Heart right ventricle (tissue), 16 donors: ENCODE results near the gene SEMA3A. TPM values are rescaled to one million over a fixed set of nuclear protein-coding genes. Genes with fewer than 3 reads are reported as not detected.
"Not testable (repeated sequence)": the region's sequence is repeated elsewhere in the genome, so short reads cannot be mapped to it uniquely, and the experiment has no call there.

Experiments
- ATAC-seq, 8 donors: fragments of 200-7000 bp; cut with Tn5 transposase; one replicate each; pipeline ENCODE4 v1.9.1; 2020; ENCODE audit warnings: mild to moderate bottlenecking in 8 of 8, moderate library complexity in 8 of 8, moderate number of reproducible peaks in 1 of 8
- DNase-seq, 2 donors: peaks; one replicate each; pipeline ENCODE4 v3.0.0-alpha.2; 2020
- H3K27ac ChIP-seq, 10 donors: fragments of 200-600 bp; sonication (generic) in 2 of 10; one replicate each; pipeline versions ENCODE4 v1.5.0 to v1.8.0; 2020 to 2022; ENCODE audit warnings: mild to moderate bottlenecking in 3 of 10
- H3K27me3 ChIP-seq, 7 donors: fragments of 200-600 bp; one replicate each; pipeline ENCODE4 v1.8.0; 2021 to 2022; ENCODE audit warnings: mild to moderate bottlenecking in 2 of 7
- H3K36me3 ChIP-seq, 9 donors: fragments of 200-600 bp; sonication (generic) in 1 of 9; one replicate each; pipeline versions ENCODE4 v1.5.0 to v1.8.0; 2020 to 2022; ENCODE audit warnings: mild to moderate bottlenecking in 2 of 9
- H3K4me1 ChIP-seq, 9 donors: fragments of 200-600 bp; sonication (generic) in 1 of 9; one replicate each; pipeline versions ENCODE4 v1.5.0 to v1.8.0; 2020 to 2022; ENCODE audit warnings: mild to moderate bottlenecking in 4 of 9
- H3K4me3 ChIP-seq, 10 donors: fragments of 200-600 bp; sonication (generic) in 2 of 10; one replicate each; pipeline versions ENCODE4 v1.5.0 to v1.8.0; 2020 to 2022; ENCODE audit warnings: mild to moderate bottlenecking in 7 of 10, moderate library complexity in 2 of 10
- H3K9me3 ChIP-seq, 11 donors: fragments of 200-600 bp in 10 of 11; sonication (generic) in 2 of 11; one replicate each; pipeline versions ENCODE4 v1.5.0 to v1.8.0; 2013 to 2022; ENCODE audit warnings: mild to moderate bottlenecking in 2 of 11, control low read depth in 1 of 11, moderate library complexity in 1 of 11
- WGBS, 2 donors: extraction: QIAGEN DNeasy Blood & Tissue Kit; methylation state at CpG; one replicate each; pipeline ENCODE4 v1.1.7; 2013; ENCODE audit warnings: inconsistent platforms in 1 of 2; 5-methylcytosine and 5-hydroxymethylcytosine counted together
- intact Hi-C, 10 donors: fragments of 100-400 bp; cut with DNase I; formaldehyde crosslinking; loops; one replicate each; pipeline versions ENCODE4 v1.11.1 to v1.14.2; 2022
- polyA plus RNA-seq, 2 donors: library from polyadenylated mRNA; stranded (reverse); fragments of 200-250 nt; gene quantifications; one replicate each; pipeline ENCODE4 v1.2.3, GENCODE V29; 2013
- total RNA-seq, 10 donors: library from RNA; stranded (reverse); fragmentation: NEBNext Ultra II Directional in 3 of 10; extraction: Animal tissue kit (Norgen Biotek cat#: 25700) in 3 of 10; gene quantifications; one replicate each; pipeline versions ENCODE4 v1.2.1 to v1.2.4, GENCODE V29; 2021 to 2023
- TF ChIP-seq, protein P1 (sequence below), 9 donors: fragments of 200-600 bp; sonication (generic) in 2 of 9; IDR thresholded peaks; one replicate each; pipeline versions ENCODE4 v1.5.0 to v1.8.0; 2021 to 2022; ENCODE audit warnings: antibody characterized with exemption in 9 of 9, mild to moderate bottlenecking in 5 of 9, moderate library complexity in 1 of 9
- donor health status: Arrhythmogenic right ventricular cardiomyopathy.
- donor health status: ischemic (EF 13 %, LVEDD 7.1; RV severe dilation, severe dysfunction).
- donor health status: healthy with polysubstance abuse.
- donor health status: DM: no; HTN: yes; CAD: no.
- donor health status: DM: no; HTN: no; CAD: no.
- donor health status: ischemic (EF 25% LVEDD 6.9; RV normal size, moderate dysfunction).
- donor health status: ischemic (EF 25% LVEDD 5.7; RV mildly dilated, moderate dysfunction).
- donor health status: healthy.
- donor health status: DM: yes; HTN: yes; CAD: no.
- donor health status: Ischemic cardiomyopathy.
- donor health status: ischemic (EF 35%, LVEDD 5.7; RV mildly dilated, moderate dysfunction).
- donor health status: nonischemic (EF 11% LVEDD 7.7; RV severe dilation, severe dysfunction).
- donor health status: DM: yes; HTN: yes; CAD: no.
- donor health status: PGD.
- donor health status: ischemic (EF 29% LVEDD 5.4; RV normal size, mild dysfunction).
- donor health status: nonischemic (EF 23%, LVEDD 6.1; RV moderate dilation, normal function).

SEMA3A gene
- total and polyA plus RNA-seq, 12 donors, result 0.19 to 5.3 (median 1.5) TPM

DNA sequence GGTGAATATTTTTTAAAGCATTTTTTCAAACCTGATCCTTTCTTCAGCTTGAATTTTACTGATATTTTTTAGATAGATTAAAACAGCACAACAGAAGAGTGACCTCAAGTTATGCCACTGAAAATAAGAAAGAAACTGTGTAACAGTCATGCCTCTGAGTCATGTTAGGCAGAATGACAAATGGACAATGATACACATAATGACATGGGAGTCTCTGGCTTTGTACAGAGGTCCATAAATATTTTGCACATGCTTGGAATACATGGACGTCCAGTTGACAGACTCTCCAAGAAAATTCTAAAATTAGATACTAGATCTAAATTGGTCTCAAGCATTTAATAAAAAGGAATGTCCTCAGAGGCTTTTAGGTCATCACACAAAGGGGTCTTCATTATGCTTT, 21.9 kb upstream of the SEMA3A start:
- no peak for ATAC-seq
- no peaks in the 10 kb centered on the region for H3K27me3 ChIP-seq
- intact Hi-C loops, result loop anchor here in 1 of 10 donors (10.0 kb wide), 1 partner anchor 58 kb away; no protein-coding TSS in a partner anchor
- TF ChIP-seq, protein P1, sequence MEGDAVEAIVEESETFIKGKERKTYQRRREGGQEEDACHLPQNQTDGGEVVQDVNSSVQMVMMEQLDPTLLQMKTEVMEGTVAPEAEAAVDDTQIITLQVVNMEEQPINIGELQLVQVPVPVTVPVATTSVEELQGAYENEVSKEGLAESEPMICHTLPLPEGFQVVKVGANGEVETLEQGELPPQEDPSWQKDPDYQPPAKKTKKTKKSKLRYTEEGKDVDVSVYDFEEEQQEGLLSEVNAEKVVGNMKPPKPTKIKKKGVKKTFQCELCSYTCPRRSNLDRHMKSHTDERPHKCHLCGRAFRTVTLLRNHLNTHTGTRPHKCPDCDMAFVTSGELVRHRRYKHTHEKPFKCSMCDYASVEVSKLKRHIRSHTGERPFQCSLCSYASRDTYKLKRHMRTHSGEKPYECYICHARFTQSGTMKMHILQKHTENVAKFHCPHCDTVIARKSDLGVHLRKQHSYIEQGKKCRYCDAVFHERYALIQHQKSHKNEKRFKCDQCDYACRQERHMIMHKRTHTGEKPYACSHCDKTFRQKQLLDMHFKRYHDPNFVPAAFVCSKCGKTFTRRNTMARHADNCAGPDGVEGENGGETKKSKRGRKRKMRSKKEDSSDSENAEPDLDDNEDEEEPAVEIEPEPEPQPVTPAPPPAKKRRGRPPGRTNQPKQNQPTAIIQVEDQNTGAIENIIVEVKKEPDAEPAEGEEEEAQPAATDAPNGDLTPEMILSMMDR (IDR thresholded peaks at IDR 0.05), result no peak
- WGBS, 2 donors, result 17 to 24% methylated on average over 1 of the region's 1 CpG
- no peak overlapping the region for H3K4me3 ChIP-seq
- H3K9me3 ChIP-seq, result peaks cover 0 to 5% (median 0%) of the 10 kb centered on the region in 11 donors
- peaks cover 0 to 7% (median 0%) of the 10 kb centered on the region in 9 donors for H3K4me1 ChIP-seq
- no peaks in the 10 kb centered on the region for H3K36me3 ChIP-seq
- H3K27ac ChIP-seq, result no peak overlapping the region
- no peak for DNase-seq

DNA sequence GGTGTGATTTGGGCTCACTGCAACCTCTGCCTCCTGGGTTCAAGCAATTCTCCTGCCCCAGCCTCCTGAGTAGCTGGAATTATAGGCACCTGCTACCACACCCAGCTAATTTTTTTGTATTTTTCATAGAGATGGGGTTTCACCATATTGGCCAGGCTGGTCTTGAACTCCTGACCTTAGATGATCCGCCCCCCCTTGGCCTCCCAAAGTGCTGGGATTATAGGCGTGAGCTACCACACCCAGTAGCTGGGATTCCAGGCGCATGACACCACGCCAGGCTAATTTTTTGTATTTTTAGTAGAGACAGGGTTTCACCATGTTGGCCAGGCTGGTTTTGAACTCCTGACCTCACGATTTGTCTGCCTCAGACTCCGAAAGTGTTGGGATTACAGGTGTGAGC, 20.2 kb upstream of the SEMA3A start:
- not testable (repeated sequence) for ATAC-seq, DNase-seq, H3K36me3 ChIP-seq, H3K4me1 ChIP-seq, H3K27me3 ChIP-seq, H3K9me3 ChIP-seq, H3K4me3 ChIP-seq, H3K27ac ChIP-seq
- WGBS, 2 donors, result 88 to 92% methylated on average over 6 of the region's 6 CpGs
- intact Hi-C loops, result loop anchor here in 1 of 10 donors (10.0 kb wide), 1 partner anchor 60 kb away; no protein-coding TSS in a partner anchor

- WGBS, 2 donors, result 94 to 95% methylated on average over 3 of the region's 3 CpGs
- H3K4me3 ChIP-seq, result no peak overlapping the region
- intact Hi-C loops, result loop anchor here in 1 of 10 donors (10.0 kb wide), 1 partner anchor 64 kb away; no protein-coding TSS in a partner anchor
- no peaks in the 10 kb centered on the region for H3K9me3 ChIP-seq
- ATAC-seq (no peak), DNase-seq (no peak)
- H3K27me3 ChIP-seq, result no peaks in the 10 kb centered on the region
- no peaks in the 10 kb centered on the region for H3K4me1 ChIP-seq
- TF ChIP-seq, protein P1 (IDR thresholded peaks at IDR 0.05), result no peak
- H3K27ac ChIP-seq, result no peak overlapping the region
- H3K36me3 ChIP-seq, result no peaks in the 10 kb centered on the region
Observed at GRCh38 chr7:84210301-84210700, 15.7 kb upstream of the SEMA3A start.

GRCh38 chr7:84209006-84209405, 14.4 kb upstream of the SEMA3A start:
- no peaks in the 10 kb centered on the region for H3K36me3 ChIP-seq
- TF ChIP-seq, protein P1 (IDR thresholded peaks at IDR 0.05), result no peak
- no peaks in the 10 kb centered on the region for H3K4me1 ChIP-seq
- no peak for DNase-seq
- no peaks in the 10 kb centered on the region for H3K9me3 ChIP-seq
- 72 to 90% methylated on average over 1 of the region's 1 CpG for WGBS, 2 donors
- H3K27me3 ChIP-seq, result no peaks in the 10 kb centered on the region
- ATAC-seq, result no peak
- no peak overlapping the region for H3K27ac ChIP-seq
- intact Hi-C loops, result no loop called here
- H3K4me3 ChIP-seq, result no peak overlapping the region

GRCh38 chr7:84207615-84208014, 13.0 kb upstream of the SEMA3A start:
- intact Hi-C loops, result no loop called here
- H3K4me3 ChIP-seq, result no peak overlapping the region
- no peaks in the 10 kb centered on the region for H3K27me3 ChIP-seq
- TF ChIP-seq, protein P1 (IDR thresholded peaks at IDR 0.05), result no peak
- DNase-seq (no peak), ATAC-seq (no peak)
- WGBS, 2 donors, result 96% methylated on average over 2 of the region's 2 CpGs
- H3K9me3 ChIP-seq, result no peaks in the 10 kb centered on the region
- no peaks in the 10 kb centered on the region for H3K36me3 ChIP-seq
- H3K4me1 ChIP-seq, result no peaks in the 10 kb centered on the region
- H3K27ac ChIP-seq, result no peak overlapping the region
